DND-41 (cell line): ENCODE measurements around the gene ASCL3.
"Not testable (repeated sequence)": the region's sequence is repeated elsewhere in the genome, so short reads cannot be mapped to it uniquely, and the experiment has no call there.

Source experiments
- ATAC-seq: fragments of 200-7000 bp; cut with Tn5 transposase; 3 replicates; pipeline ENCODE4 v1.9.1; 2021; ENCODE audit warnings: low read depth; ENCODE audit not compliant: insufficient read depth
- DNase-seq: peaks from one replicate; pipeline ENCODE4 v3.0.0-alpha.2; 2020
- H2AFZ ChIP-seq: 2 replicates; pipeline ENCODE4 v1.6.0; 2012; ENCODE audit warnings: low read depth, low read length
- H3K27ac ChIP-seq: 2 replicates; pipeline ENCODE4 v1.5.1; 2012; ENCODE audit warnings: low read length, inconsistent platforms
- H3K27me3 ChIP-seq: fragments of 200-600 bp; sonication (generic); 2 replicates; pipeline ENCODE4 v1.6.0; 2012; ENCODE audit warnings: low read length, mild to moderate bottlenecking, inconsistent platforms; ENCODE audit not compliant: insufficient read depth, poor library complexity
- H3K36me3 ChIP-seq: 2 replicates; pipeline ENCODE4 v1.5.1; 2012; ENCODE audit warnings: low read length, inconsistent platforms; ENCODE audit not compliant: insufficient read depth
- H3K4me1 ChIP-seq: 2 replicates; pipeline ENCODE4 v1.5.1; 2012; ENCODE audit warnings: mild to moderate bottlenecking, low read length; ENCODE audit not compliant: insufficient read depth
- H3K4me2 ChIP-seq: 2 replicates; pipeline ENCODE4 v1.6.0; 2012; ENCODE audit warnings: mild to moderate bottlenecking, moderate library complexity, low read length, inconsistent platforms; ENCODE audit not compliant: insufficient read depth
- H3K4me3 ChIP-seq, 2 experiments: fragments of 200-600 bp in 1 of 2; shearing (Covaris generic) in 1 of 2; 2 replicates each; pipeline ENCODE4 v1.5.1; 2012 to 2016; ENCODE audit warnings: inconsistent platforms in 2 of 2, low read length in 2 of 2, mild to moderate bottlenecking in 2 of 2, low read depth in 1 of 2, moderate library complexity in 1 of 2
- H3K79me2 ChIP-seq: 2 replicates; pipeline ENCODE4 v1.6.0; 2012; ENCODE audit warnings: low read length, inconsistent platforms; ENCODE audit not compliant: insufficient read depth
- H3K9ac ChIP-seq: 2 replicates; pipeline ENCODE4 v1.6.0; 2012; ENCODE audit warnings: low read depth, mild to moderate bottlenecking, inconsistent platforms, low read length, moderate library complexity
- H3K9me3 ChIP-seq: 2 replicates; pipeline ENCODE4 v1.5.1; 2012; ENCODE audit warnings: low read length, moderate library complexity, mild to moderate bottlenecking, inconsistent platforms; ENCODE audit not compliant: insufficient read depth, severe bottlenecking
- H4K20me1 ChIP-seq: 2 replicates; pipeline ENCODE4 v1.6.0; 2012; ENCODE audit warnings: low read length; ENCODE audit not compliant: insufficient read depth
- EZH2 ChIP-seq: IDR thresholded peaks from 3 replicates; pipeline ENCODE4 v1.6.1; 2012; ENCODE audit warnings: borderline replicate concordance, low read depth, mild to moderate bottlenecking, moderate library complexity, low read length, inconsistent platforms; ENCODE audit not compliant: severe bottlenecking
- TF ChIP-seq, protein P1 (sequence below): IDR thresholded peaks from 2 replicates; pipeline ENCODE4 v1.5.1; 2012; ENCODE audit warnings: borderline replicate concordance, low read length, moderate library complexity, mild to moderate bottlenecking; ENCODE audit not compliant: poor library complexity, severe bottlenecking; ENCODE audit errors: extremely low read depth

Gene ASCL3

DNA sequence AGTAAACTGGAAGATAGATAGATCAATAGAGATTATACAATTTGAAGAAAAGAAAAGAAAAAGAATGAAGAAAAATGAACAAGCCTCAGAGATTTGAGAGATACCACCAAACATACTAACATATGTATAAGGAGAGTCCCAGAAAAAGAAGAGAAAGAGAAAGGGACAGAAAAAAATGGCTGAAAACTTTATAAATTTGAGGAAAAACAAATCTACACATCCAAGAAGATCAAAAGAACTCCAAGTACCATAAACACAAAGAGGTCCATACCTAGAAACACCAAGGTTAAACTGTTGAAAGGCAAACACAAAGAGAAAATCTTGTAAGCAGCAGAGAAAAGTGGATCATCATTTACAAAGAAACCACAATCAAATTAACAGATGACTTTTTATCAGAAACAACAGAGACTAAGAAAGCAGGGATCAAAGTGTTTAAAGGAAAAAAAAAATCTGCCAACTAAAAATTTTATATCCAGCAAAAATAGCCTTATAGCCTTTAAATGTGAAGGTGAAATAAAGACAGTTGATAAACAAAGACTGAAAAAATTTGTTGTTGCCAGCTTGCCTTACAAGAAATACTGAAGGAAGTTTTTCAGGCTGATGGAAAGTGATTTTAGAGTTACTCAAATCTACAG is 43.6 kb downstream of the ASCL3 start:
- H3K27me3 ChIP-seq = no peaks in the 10 kb centered on the region
- DNase-seq (no peak), ATAC-seq (no peak)
- H3K27ac ChIP-seq = no peak overlapping the region
- H3K4me3 ChIP-seq = no peak overlapping the region
- no peaks in the 10 kb centered on the region for H3K4me1 ChIP-seq
- no peaks in the 10 kb centered on the region for H4K20me1 ChIP-seq
- H3K4me2 ChIP-seq = no peak overlapping the region
- H3K36me3 ChIP-seq = no peaks in the 10 kb centered on the region
- no peaks in the 10 kb centered on the region for H3K79me2 ChIP-seq
- no peak overlapping the region for H3K9ac ChIP-seq
- no peak overlapping the region for H2AFZ ChIP-seq
- TF ChIP-seq, protein P1, sequence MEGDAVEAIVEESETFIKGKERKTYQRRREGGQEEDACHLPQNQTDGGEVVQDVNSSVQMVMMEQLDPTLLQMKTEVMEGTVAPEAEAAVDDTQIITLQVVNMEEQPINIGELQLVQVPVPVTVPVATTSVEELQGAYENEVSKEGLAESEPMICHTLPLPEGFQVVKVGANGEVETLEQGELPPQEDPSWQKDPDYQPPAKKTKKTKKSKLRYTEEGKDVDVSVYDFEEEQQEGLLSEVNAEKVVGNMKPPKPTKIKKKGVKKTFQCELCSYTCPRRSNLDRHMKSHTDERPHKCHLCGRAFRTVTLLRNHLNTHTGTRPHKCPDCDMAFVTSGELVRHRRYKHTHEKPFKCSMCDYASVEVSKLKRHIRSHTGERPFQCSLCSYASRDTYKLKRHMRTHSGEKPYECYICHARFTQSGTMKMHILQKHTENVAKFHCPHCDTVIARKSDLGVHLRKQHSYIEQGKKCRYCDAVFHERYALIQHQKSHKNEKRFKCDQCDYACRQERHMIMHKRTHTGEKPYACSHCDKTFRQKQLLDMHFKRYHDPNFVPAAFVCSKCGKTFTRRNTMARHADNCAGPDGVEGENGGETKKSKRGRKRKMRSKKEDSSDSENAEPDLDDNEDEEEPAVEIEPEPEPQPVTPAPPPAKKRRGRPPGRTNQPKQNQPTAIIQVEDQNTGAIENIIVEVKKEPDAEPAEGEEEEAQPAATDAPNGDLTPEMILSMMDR = no peak
- TF ChIP-seq EZH2 = no peak
- peaks cover 10% of the 10 kb centered on the region for H3K9me3 ChIP-seq

DNA sequence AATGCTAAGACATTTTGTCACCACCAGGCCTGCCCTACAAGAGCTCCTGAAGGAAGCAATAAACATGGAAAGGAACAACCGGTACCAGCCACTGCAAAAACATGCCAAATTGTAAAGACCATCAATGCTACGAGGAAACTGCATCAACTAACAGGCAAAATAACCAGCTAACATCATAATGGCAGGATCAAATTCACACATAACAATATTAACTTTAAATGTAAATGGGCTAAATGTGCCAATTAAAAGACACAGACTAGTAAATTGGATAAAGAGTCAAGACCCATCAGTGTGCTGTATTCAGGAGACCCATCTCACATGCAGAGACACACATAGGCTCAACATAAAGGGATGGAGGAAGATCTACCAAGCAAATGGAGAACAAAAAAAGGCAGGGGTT is 51.6 kb downstream of the ASCL3 start:
- not testable (repeated sequence) for ATAC-seq

More for the DNA sequence above, 51.6 kb downstream of the ASCL3 start:
- not testable (repeated sequence) for H3K27ac ChIP-seq, H3K79me2 ChIP-seq, H3K9ac ChIP-seq, H3K27me3 ChIP-seq, H3K4me1 ChIP-seq, H3K4me3 ChIP-seq, DNase-seq, H3K36me3 ChIP-seq, H3K9me3 ChIP-seq, H2AFZ ChIP-seq, H4K20me1 ChIP-seq, H3K4me2 ChIP-seq
